ENCODE data around the gene ZBTB32. TPM values are rescaled to one million over a fixed set of nuclear protein-coding genes. Genes with fewer than 3 reads are reported as not detected.

Gene ZBTB32
- total RNA-seq, 6 donors from 2014 or later: 0.20 to 0.55 (median 0.30) TPM; not detected in 3

- TF ChIP-seq POLR2AphosphoS5 (IDR thresholded peaks at IDR 0.05): peak; percentile 15 to 42
- TF ChIP-seq CTCF (IDR thresholded peaks at IDR 0.05): no peak
- TF ChIP-seq EP300 (IDR thresholded peaks at IDR 0.05): no peak
- peak in 2 of 4 donors; percentile 39 to 60 for TF ChIP-seq POLR2A (IDR thresholded peaks at IDR 0.05)
- peaks cover 0 to 3% (median 1%) of the 10 kb centered on the region in 4 donors for H3K27me3 ChIP-seq
- H3K9me3 ChIP-seq: no peaks in the 10 kb centered on the region
- peak within 1 kb of the TSS; percentile 47 to 99 (median 75) for H3K4me3 ChIP-seq
- peak within 1 kb of the TSS; percentile 92 to 98 (median 95) for H3K27ac ChIP-seq
- peak in 1 of 2 donors; percentile 28 for ATAC-seq (ENCODE audit: low FRiP score in 2 of 2)
- H3K36me3 ChIP-seq: peaks cover 15 to 33% (median 31%) of the 10 kb centered on the region in 4 donors
- 15 to 17% methylated on average over 6 to 34 of the region's 52 CpGs for WGBS, 2 donors
- peaks cover 32 to 43% (median 34%) of the 10 kb centered on the region in 4 donors for H3K4me1 ChIP-seq
- peak in 1 of 2 donors; percentile 90 for DNase-seq
Measured at GRCh38 chr19:35756377-35757230, 52.2 kb downstream of the ZBTB32 start, which contains the start of gene HSPB6. HSPB6 (minus strand) TSS chr19:35757029; CDS start chr19:35757008, 21 bp downstream.

GRCh38 chr19:35757231-35757748 lies 52.9 kb downstream of the ZBTB32 start:
- H3K9me3 ChIP-seq: no peaks in the 10 kb centered on the region
- DNase-seq (peak; percentile 45 to 92), ATAC-seq (ENCODE audit: low FRiP score in 2 of 2) (peak; percentile 66 to 69)
- peaks cover 0 to 3% (median 1%) of the 10 kb centered on the region in 4 donors for H3K27me3 ChIP-seq
- peak overlapping the region; percentile 47 to 99 (median 75) for H3K4me3 ChIP-seq
- peaks cover 15 to 35% (median 31%) of the 10 kb centered on the region in 4 donors for H3K36me3 ChIP-seq
- WGBS, 2 donors: 10 to 28% methylated on average over 6 to 19 of the region's 19 CpGs
- peak overlapping the region; percentile 86 to 98 (median 92) for H3K27ac ChIP-seq
- peaks cover 32 to 43% (median 34%) of the 10 kb centered on the region in 4 donors for H3K4me1 ChIP-seq
- no peak for TF ChIP-seq POLR2A (IDR thresholded peaks at IDR 0.05)
- peak in 1 of 2 donors; percentile 11 for TF ChIP-seq POLR2AphosphoS5 (IDR thresholded peaks at IDR 0.05)
- TF ChIP-seq EP300 (IDR thresholded peaks at IDR 0.05): no peak
- TF ChIP-seq CTCF (IDR thresholded peaks at IDR 0.05): no peak

- Histone ChIP-seq H3K36me3 (peaks cover 14 to 32% (median 27%) of the 10 kb centered on the region in 4 donors), H3K9me3 (no peaks in the 10 kb centered on the region), H3K4me1 (peaks cover 32 to 43% (median 34%) of the 10 kb centered on the region in 4 donors), H3K4me3 (peak within 1 kb of the TSS; percentile 72 to 99 (median 80)), H3K27ac (peak within 1 kb of the TSS; percentile 92 to 98 (median 95)), H3K27me3 (peaks cover 0 to 3% (median 1%) of the 10 kb centered on the region in 4 donors)
- DNase-seq (peak; percentile 97 to 98), ATAC-seq (ENCODE audit: low FRiP score in 2 of 2) (peak; percentile 93 to 98)
- 1% methylated on average over 39 to 47 of the region's 53 CpGs for WGBS, 2 donors
- TF ChIP-seq EP300 (IDR thresholded peaks at IDR 0.05) (no peak), POLR2A (IDR thresholded peaks at IDR 0.05) (peak; percentile 34 to 83 (median 70)), CTCF (IDR thresholded peaks at IDR 0.05) (no peak), POLR2AphosphoS5 (IDR thresholded peaks at IDR 0.05) (peak; percentile 85 to 94)
Measured at GRCh38 chr19:35757749-35758608, 53.6 kb downstream of the ZBTB32 start, which contains the start of gene PROSER3. PROSER3 (plus strand) TSS chr19:35758176; CDS start chr19:35758216, 40 bp downstream.

- peaks cover 0 to 30% (median 22%) of the 10 kb centered on the region in 4 donors for H3K36me3 ChIP-seq
- H3K27ac ChIP-seq: no peak overlapping the region
- H3K4me3 ChIP-seq: no peak overlapping the region
- peaks cover 32 to 43% (median 34%) of the 10 kb centered on the region in 4 donors for H3K4me1 ChIP-seq
- no peak for ATAC-seq (ENCODE audit: low FRiP score in 2 of 2)
- H3K9me3 ChIP-seq: no peaks in the 10 kb centered on the region
- TF ChIP-seq POLR2A (IDR thresholded peaks at IDR 0.05): no peak
- no peak for TF ChIP-seq CTCF (IDR thresholded peaks at IDR 0.05)
- no peak for TF ChIP-seq EP300 (IDR thresholded peaks at IDR 0.05)
- no peak for TF ChIP-seq POLR2AphosphoS5 (IDR thresholded peaks at IDR 0.05)
- DNase-seq: no peak
- peaks cover 0 to 3% (median 1%) of the 10 kb centered on the region in 4 donors for H3K27me3 ChIP-seq
- 96 to 100% methylated on average over 1 to 2 of the region's 2 CpGs for WGBS, 2 donors
Measured at GRCh38 chr19:35759697-35760096, 55.3 kb downstream of the ZBTB32 start.

Data from upper lobe of left lung (tissue), 6 donors.